ENCODE data around the gene CDC20.

CDC20 gene

GRCh38 chr1:43359696-43360095 is 915 bp downstream of the CDC20 start:
- DNase-seq (ENCODE audit: low spot score): no peak
- TF ChIP-seq CTCF (IDR thresholded peaks at IDR 0.05; ENCODE audit: extremely low read depth, missing control alignments): no peak

- TF ChIP-seq CTCF (IDR thresholded peaks at IDR 0.05; ENCODE audit: extremely low read depth, missing control alignments): no peak
These were observed 1.8 kb downstream of the CDC20 start for GRCh38 chr1:43360616-43361015.

GRCh38 chr1:43363283-43363934 is 4.6 kb downstream of the CDC20 start:
- DNase-seq (ENCODE audit: low spot score): no peak
- TF ChIP-seq CTCF (IDR thresholded peaks at IDR 0.05; ENCODE audit: extremely low read depth, missing control alignments): no peak

More at GRCh38 chr1:43360616-43361015, 1.8 kb downstream of the CDC20 start:
- no peak for DNase-seq (ENCODE audit: low spot score)

- no peak for TF ChIP-seq CTCF (IDR thresholded peaks at IDR 0.05; ENCODE audit: extremely low read depth, missing control alignments)
- no peak for DNase-seq (ENCODE audit: low spot score)
These were observed 5.2 kb downstream of the CDC20 start for GRCh38 chr1:43363935-43364525.

GRCh38 chr1:43365678-43366077 is 6.9 kb downstream of the CDC20 start:
- no peak for TF ChIP-seq CTCF (IDR thresholded peaks at IDR 0.05; ENCODE audit: extremely low read depth, missing control alignments)
- DNase-seq (ENCODE audit: low spot score): no peak

GRCh38 chr1:43366179-43366578 is 7.4 kb downstream of the CDC20 start:
- no peak for DNase-seq (ENCODE audit: low spot score)

More at GRCh38 chr1:43366179-43366578, 7.4 kb downstream of the CDC20 start:
- TF ChIP-seq CTCF (IDR thresholded peaks at IDR 0.05; ENCODE audit: extremely low read depth, missing control alignments): no peak
